ENCODE data around the gene RRP9.

The RRP9 gene

GRCh38 chr3:51950899-51951298 lies 9.2 kb upstream of the RRP9 start:
- H3F3A ChIP-seq (ENCODE audit: low read depth): no peaks in the 10 kb centered on the region
- H3K9ac ChIP-seq (ENCODE audit: low read depth, low read length, poor library complexity, severe bottlenecking): no peak overlapping the region
- no peaks in the 10 kb centered on the region for H3K9me2 ChIP-seq (replicated peaks; ENCODE audit: low read depth, low read length)
- H3K79me2 ChIP-seq (ENCODE audit: insufficient read depth, low read length): no peaks in the 10 kb centered on the region
- no peaks in the 10 kb centered on the region for H3K9me3 ChIP-seq (ENCODE audit: insufficient read depth, low read depth, low read length)
- no peak overlapping the region for H3K4me2 ChIP-seq (ENCODE audit: low read depth, low read length, poor library complexity, severe bottlenecking)
- H3K27me3 ChIP-seq (ENCODE audit: insufficient read depth, low read length, poor library complexity, severe bottlenecking): no peaks in the 10 kb centered on the region
- no peaks in the 10 kb centered on the region for H4K20me1 ChIP-seq (ENCODE audit: insufficient read depth, low read length, poor library complexity, severe bottlenecking)
- H3K36me3 ChIP-seq (ENCODE audit: insufficient read depth, low read length): no peaks in the 10 kb centered on the region
- H3K4me3 ChIP-seq (ENCODE audit: low read length, poor library complexity, severe bottlenecking): no peak overlapping the region
- H3K4me1 ChIP-seq (ENCODE audit: insufficient read depth, low read length, poor library complexity, severe bottlenecking): no peaks in the 10 kb centered on the region
- H2AFZ ChIP-seq (ENCODE audit: low read length): no peak overlapping the region
- no peak for TF ChIP-seq EZH2phosphoT487 (IDR thresholded peaks at IDR 0.05; ENCODE audit: borderline replicate concordance)
- no peak for TF ChIP-seq CTCF (conservative IDR thresholded peaks at IDR 0.05; ENCODE audit: low read length)

- H3K9ac ChIP-seq (ENCODE audit: low read depth, low read length, poor library complexity, severe bottlenecking): no peak overlapping the region
- no peaks in the 10 kb centered on the region for H3F3A ChIP-seq (ENCODE audit: low read depth)
- no peaks in the 10 kb centered on the region for H3K9me2 ChIP-seq (replicated peaks; ENCODE audit: low read depth, low read length)
- no peaks in the 10 kb centered on the region for H3K4me1 ChIP-seq (ENCODE audit: insufficient read depth, low read length, poor library complexity, severe bottlenecking)
- TF ChIP-seq EZH2phosphoT487 (IDR thresholded peaks at IDR 0.05; ENCODE audit: borderline replicate concordance) (no peak), CTCF (conservative IDR thresholded peaks at IDR 0.05; ENCODE audit: low read length) (no peak)
- H4K20me1 ChIP-seq (ENCODE audit: insufficient read depth, low read length, poor library complexity, severe bottlenecking): no peaks in the 10 kb centered on the region
- no peaks in the 10 kb centered on the region for H3K79me2 ChIP-seq (ENCODE audit: insufficient read depth, low read length)
- no peaks in the 10 kb centered on the region for H3K36me3 ChIP-seq (ENCODE audit: insufficient read depth, low read length)
- no peak overlapping the region for H2AFZ ChIP-seq (ENCODE audit: low read length)
- no peaks in the 10 kb centered on the region for H3K9me3 ChIP-seq (ENCODE audit: insufficient read depth, low read depth, low read length)
- no peak overlapping the region for H3K4me2 ChIP-seq (ENCODE audit: low read depth, low read length, poor library complexity, severe bottlenecking)
- no peak overlapping the region for H3K4me3 ChIP-seq (ENCODE audit: low read length, poor library complexity, severe bottlenecking)
- H3K27me3 ChIP-seq (ENCODE audit: insufficient read depth, low read length, poor library complexity, severe bottlenecking): no peaks in the 10 kb centered on the region
Observed at GRCh38 chr3:51949121-51949520, 7.4 kb upstream of the RRP9 start.

GRCh38 chr3:51948016-51948580 lies 6.4 kb upstream of the RRP9 start:
- H3K9ac ChIP-seq (ENCODE audit: low read depth, low read length, poor library complexity, severe bottlenecking): no peak overlapping the region
- TF ChIP-seq CTCF (conservative IDR thresholded peaks at IDR 0.05; ENCODE audit: low read length): no peak
- no peak for TF ChIP-seq EZH2phosphoT487 (IDR thresholded peaks at IDR 0.05; ENCODE audit: borderline replicate concordance)
- no peaks in the 10 kb centered on the region for H3K36me3 ChIP-seq (ENCODE audit: insufficient read depth, low read length)
- H2AFZ ChIP-seq (ENCODE audit: low read length): no peak overlapping the region
- H3K9me2 ChIP-seq (replicated peaks; ENCODE audit: low read depth, low read length): no peaks in the 10 kb centered on the region
- no peaks in the 10 kb centered on the region for H3K79me2 ChIP-seq (ENCODE audit: insufficient read depth, low read length)
- no peaks in the 10 kb centered on the region for H3K27me3 ChIP-seq (ENCODE audit: insufficient read depth, low read length, poor library complexity, severe bottlenecking)
- no peaks in the 10 kb centered on the region for H3K9me3 ChIP-seq (ENCODE audit: insufficient read depth, low read depth, low read length)
- no peaks in the 10 kb centered on the region for H3F3A ChIP-seq (ENCODE audit: low read depth)
- no peaks in the 10 kb centered on the region for H4K20me1 ChIP-seq (ENCODE audit: insufficient read depth, low read length, poor library complexity, severe bottlenecking)
- H3K4me3 ChIP-seq (ENCODE audit: low read length, poor library complexity, severe bottlenecking): no peak overlapping the region
- peaks cover 4% of the 10 kb centered on the region for H3K4me1 ChIP-seq (ENCODE audit: insufficient read depth, low read length, poor library complexity, severe bottlenecking)
- no peak overlapping the region for H3K4me2 ChIP-seq (ENCODE audit: low read depth, low read length, poor library complexity, severe bottlenecking)

All from Loucy (cell line).